PC-9 (cell line): ENCODE results near the gene ADGRL4.

ENCODE experiments used
- EZH2 ChIP-seq: fragments of 200-600 bp; sonication (generic); IDR thresholded peaks from 2 replicates; pipeline ENCODE4 v1.8.0; 2017; ENCODE audit warnings: antibody characterized with exemption, low read depth
- TF ChIP-seq, protein P1 (sequence below): fragments of 200-600 bp; sonication (generic); conservative IDR thresholded peaks from 2 replicates; pipeline ENCODE4 v1.6.1; 2017; ENCODE audit warnings: mixed run types, antibody characterized with exemption, mild to moderate bottlenecking, moderate library complexity

DNA sequence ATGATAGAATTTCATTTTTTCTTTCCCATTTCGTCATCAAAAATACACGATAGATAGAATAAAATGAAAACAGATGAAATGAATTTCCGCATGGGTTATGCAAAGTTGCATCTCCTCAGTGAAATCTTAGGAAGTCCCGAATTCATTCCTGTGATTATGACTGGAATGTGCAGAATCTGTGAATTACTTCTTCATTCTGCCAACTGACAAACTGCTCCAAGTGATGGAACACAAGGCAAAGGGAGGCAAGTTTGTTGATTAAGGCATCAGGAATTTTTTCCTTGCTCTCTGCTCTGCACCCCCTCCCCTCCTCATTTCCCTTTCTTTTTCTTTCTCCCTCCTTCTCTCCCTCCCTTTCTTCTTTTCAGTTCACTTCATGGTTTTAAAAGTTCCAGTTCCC lies 37.0 kb upstream of the ADGRL4 start:
- TF ChIP-seq, protein P1, sequence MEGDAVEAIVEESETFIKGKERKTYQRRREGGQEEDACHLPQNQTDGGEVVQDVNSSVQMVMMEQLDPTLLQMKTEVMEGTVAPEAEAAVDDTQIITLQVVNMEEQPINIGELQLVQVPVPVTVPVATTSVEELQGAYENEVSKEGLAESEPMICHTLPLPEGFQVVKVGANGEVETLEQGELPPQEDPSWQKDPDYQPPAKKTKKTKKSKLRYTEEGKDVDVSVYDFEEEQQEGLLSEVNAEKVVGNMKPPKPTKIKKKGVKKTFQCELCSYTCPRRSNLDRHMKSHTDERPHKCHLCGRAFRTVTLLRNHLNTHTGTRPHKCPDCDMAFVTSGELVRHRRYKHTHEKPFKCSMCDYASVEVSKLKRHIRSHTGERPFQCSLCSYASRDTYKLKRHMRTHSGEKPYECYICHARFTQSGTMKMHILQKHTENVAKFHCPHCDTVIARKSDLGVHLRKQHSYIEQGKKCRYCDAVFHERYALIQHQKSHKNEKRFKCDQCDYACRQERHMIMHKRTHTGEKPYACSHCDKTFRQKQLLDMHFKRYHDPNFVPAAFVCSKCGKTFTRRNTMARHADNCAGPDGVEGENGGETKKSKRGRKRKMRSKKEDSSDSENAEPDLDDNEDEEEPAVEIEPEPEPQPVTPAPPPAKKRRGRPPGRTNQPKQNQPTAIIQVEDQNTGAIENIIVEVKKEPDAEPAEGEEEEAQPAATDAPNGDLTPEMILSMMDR, result no peak
- no peak for TF ChIP-seq EZH2
